22Rv1 (cell line): ENCODE results near the gene KIF27.
"Not testable (repeated sequence)": the region's sequence is repeated elsewhere in the genome, so short reads cannot be mapped to it uniquely, and the experiment has no call there.

Experiments used
- H3K27ac ChIP-seq: fragments of 450-650 bp; 2 replicates; pipeline ENCODE4 v1.5.1; 2017
- ZFX ChIP-seq: fragments of 450-650 bp; IDR thresholded peaks from 2 replicates; pipeline ENCODE4 v1.6.1; 2017; ENCODE audit warnings: antibody characterized with exemption, borderline replicate concordance
- TF ChIP-seq, protein P1 (sequence below): fragments of 450-650 bp; IDR thresholded peaks from 2 replicates; pipeline ENCODE4 v1.5.1; 2017; ENCODE audit warnings: mild to moderate bottlenecking

The KIF27 gene

DNA sequence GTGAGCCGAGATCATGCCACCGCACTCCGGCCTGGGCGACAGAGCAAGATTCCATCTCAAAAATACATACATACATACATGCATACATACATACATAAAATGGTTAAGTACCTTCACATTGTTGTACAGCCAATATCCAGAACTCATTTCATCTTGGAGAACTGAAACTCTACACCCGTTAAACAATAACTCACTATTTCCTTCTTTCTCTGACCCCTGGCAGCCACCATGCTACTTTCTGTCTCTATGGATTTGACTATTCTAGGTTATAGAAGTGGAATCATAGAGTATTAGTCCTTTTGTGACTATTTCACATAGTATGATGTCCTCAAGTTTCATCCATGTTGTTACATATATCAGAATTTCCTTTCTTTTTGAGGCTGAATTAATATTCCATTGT is 9.6 kb upstream of the KIF27 start:
- no peak for TF ChIP-seq ZFX
- TF ChIP-seq, protein P1, sequence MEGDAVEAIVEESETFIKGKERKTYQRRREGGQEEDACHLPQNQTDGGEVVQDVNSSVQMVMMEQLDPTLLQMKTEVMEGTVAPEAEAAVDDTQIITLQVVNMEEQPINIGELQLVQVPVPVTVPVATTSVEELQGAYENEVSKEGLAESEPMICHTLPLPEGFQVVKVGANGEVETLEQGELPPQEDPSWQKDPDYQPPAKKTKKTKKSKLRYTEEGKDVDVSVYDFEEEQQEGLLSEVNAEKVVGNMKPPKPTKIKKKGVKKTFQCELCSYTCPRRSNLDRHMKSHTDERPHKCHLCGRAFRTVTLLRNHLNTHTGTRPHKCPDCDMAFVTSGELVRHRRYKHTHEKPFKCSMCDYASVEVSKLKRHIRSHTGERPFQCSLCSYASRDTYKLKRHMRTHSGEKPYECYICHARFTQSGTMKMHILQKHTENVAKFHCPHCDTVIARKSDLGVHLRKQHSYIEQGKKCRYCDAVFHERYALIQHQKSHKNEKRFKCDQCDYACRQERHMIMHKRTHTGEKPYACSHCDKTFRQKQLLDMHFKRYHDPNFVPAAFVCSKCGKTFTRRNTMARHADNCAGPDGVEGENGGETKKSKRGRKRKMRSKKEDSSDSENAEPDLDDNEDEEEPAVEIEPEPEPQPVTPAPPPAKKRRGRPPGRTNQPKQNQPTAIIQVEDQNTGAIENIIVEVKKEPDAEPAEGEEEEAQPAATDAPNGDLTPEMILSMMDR = no peak

DNA sequence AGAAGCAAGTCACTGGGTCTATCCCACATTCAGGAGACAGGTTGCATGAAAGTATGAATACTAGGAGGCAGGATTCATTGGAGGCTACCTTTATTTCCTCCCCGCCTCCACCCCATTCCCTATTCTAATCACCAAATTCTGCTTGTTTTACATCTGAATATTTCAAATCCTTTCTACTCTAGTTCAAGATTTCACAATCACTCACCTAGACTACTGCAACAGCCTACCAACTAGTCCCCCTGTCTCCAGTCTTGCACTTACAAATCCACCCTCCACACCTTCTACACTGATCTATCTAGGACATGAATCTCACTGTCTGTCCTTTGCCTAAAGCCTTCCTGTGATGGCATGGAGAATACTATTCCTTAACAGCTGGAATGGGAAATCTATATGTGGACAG is 6.4 kb upstream of the KIF27 start:
- H3K27ac ChIP-seq = no peak overlapping the region
- TF ChIP-seq, protein P1 = no peak
- TF ChIP-seq ZFX = no peak

More for the DNA sequence above, 9.6 kb upstream of the KIF27 start:
- H3K27ac ChIP-seq = no peak overlapping the region

DNA sequence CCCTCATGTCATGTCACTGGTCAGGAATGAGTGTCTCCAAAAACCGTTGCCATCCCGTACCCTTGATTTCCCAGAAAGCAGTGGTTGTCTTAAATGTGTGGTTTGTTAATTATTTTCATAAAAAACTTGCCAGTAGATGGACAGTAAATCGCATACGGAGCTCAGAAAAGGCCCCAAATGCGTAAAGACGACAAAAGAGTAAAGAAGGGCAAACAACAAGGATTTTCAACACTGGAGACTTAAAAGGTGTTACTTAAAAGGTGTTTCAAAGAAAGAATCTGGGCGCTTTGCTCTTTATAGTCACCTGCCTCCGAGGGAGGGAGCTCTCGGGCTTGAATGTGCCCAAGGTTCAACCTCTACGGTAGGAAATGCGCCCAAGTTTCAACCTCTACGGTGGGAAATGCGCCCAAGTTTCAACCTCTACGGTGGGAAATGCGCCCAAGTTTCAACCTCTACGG is 734 bp downstream of the KIF27 start:
- no peak for TF ChIP-seq ZFX
- TF ChIP-seq, protein P1 = peak; percentile 71; the same call in 1 of the 2 replicates

DNA sequence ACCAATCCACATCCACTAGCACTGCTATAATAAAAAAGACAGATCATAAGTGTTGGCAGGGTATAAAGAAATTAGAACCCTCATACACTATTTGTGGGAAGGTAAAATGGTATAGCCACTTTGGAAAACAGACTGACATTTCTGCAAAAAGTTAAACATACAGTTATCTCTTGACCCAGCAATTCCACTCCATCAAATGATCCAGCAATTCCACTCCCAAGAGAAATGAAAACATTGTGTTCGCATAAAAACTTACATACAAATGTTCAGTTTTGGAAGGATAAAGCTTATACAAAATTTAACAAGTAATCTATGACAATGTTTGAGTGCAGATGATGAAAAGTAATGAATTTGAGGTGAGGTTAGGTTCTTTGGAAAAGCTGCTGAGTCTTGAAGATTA is 2.1 kb downstream of the KIF27 start:
- H3K27ac ChIP-seq = no peak overlapping the region
- TF ChIP-seq ZFX = no peak
- TF ChIP-seq, protein P1 = no peak

More for the DNA sequence above, 734 bp downstream of the KIF27 start:
- peak overlapping the region; percentile 76 for H3K27ac ChIP-seq

DNA sequence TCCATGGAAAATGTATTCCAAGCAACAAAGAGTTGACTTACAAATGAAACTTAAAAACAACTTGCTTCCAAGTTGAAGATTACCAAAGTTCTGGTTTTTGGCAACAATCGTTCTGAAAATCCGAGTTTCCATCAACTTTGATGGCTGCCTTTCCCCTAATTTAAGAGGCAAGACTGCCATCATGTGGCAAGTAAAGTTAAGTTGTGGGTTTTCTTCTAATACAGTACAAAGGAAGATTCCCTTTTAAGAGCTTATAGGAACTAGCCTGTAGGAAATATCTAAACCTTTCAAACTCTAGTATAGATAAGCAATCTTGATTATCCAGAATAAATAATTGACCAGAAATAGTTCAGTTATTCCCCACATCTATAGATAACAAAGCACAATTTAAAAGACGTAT is 9.0 kb downstream of the KIF27 start:
- not testable (repeated sequence) for H3K27ac ChIP-seq
- TF ChIP-seq, protein P1 = peak; percentile 52

DNA sequence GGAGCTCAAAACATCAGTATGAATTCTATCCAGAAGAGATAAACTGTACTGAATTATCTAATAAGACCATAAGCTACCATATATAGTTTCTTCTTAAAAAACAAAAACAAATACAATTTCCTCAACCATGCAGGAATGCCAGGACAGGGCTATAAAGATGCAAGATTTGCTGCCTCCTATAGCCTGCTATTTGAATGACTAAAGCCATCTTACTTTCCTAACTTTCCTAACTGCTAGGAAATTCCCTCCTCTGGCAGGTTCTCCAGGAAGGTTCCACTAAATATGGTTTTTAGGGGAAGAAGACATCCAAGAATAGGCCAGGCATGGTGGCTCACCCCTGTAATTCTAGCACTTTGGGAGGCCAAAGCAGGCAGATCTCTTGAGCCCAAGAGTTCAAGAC is 15.1 kb downstream of the KIF27 start:
- TF ChIP-seq, protein P1 = no peak
- no peak for TF ChIP-seq ZFX
- H3K27ac ChIP-seq = no peak overlapping the region

DNA sequence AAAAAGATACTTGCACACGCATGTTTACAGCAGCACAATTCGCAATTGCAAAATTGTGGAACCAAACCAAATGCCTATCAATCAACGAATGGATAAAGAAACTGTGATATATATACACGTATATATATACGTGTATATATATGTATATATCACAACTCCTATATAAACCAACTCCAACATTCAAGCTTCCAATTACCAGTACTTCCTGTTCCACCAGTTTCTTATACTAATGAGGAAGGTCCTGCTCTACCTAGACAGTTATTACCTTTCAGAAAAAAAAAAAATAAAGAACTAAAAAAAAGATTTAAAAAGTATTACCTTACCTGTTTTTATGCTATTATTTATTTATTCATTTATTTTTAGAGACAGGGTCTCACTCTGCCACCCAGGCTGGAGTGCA is 20.6 kb downstream of the KIF27 start:
- not testable (repeated sequence) for H3K27ac ChIP-seq

DNA sequence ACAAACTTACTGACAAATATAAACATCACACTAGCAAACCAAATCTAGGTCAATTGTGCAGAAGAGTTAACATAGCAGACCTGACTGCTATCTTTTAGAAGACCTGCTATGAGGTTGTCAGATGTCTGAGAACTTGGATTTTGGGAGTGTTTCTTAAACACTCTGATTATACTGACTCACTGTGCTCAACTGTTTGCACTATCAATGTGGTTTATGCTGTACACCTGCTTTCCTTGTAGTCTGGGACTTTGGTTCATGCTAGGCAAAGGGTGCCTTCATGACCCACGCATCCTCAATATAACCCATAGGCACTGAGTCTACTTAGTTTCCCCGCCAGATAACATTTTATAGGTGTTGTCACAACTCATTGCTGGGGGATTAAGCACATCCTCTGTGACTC is 26.9 kb downstream of the KIF27 start:
- not testable (repeated sequence) for H3K27ac ChIP-seq

DNA sequence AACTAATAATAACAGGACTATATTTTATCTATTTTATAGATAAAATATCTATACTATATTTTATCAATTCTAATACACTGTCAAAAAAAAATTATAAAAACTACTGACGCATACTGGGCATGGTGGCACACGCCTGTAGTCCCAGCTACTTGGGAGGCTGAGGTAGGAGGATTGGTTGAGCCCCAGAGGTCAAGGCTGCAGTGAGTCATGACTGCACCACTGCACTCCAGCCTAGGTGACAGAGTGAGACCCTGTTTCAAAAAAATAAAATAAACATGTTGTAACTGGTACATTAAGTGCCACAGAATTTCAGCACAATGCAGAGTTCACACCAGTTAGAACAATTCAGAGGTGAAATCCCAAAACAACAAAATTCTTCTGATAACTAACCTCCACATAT is 34.7 kb downstream of the KIF27 start:
- not testable (repeated sequence) for H3K27ac ChIP-seq

DNA sequence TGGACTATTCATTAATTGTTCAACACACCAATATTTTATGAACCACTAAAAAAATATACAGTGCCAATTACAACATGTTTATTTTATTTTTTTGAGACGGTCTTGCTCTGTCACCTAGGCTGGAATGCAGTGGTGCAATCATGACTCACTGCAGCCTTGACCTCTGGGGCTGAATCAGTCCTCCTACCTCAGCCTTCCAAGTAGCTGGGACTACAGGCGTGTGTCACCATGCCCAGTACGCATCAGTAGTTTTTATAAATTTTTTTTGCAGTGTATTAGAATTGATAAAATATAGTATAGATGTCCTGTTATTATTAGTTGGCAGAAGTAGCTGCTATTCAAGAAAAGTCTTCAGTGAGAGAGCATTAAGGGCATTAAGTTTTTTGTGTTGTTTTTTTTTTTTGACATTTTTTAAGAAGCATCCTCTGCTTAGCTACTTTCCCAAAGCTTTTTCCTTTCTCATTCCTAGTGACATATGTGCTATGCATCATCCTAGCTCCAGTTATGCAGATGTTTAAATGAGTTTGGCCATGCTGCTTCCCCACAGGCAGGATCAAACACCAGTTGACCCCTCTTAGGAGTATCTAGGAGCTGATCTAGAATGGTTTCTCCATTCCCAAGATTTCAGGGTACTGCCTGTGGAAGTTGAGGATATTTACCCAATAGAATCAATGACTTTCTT is 35.5 kb downstream of the KIF27 start:
- H3K27ac ChIP-seq = not testable (repeated sequence)

DNA sequence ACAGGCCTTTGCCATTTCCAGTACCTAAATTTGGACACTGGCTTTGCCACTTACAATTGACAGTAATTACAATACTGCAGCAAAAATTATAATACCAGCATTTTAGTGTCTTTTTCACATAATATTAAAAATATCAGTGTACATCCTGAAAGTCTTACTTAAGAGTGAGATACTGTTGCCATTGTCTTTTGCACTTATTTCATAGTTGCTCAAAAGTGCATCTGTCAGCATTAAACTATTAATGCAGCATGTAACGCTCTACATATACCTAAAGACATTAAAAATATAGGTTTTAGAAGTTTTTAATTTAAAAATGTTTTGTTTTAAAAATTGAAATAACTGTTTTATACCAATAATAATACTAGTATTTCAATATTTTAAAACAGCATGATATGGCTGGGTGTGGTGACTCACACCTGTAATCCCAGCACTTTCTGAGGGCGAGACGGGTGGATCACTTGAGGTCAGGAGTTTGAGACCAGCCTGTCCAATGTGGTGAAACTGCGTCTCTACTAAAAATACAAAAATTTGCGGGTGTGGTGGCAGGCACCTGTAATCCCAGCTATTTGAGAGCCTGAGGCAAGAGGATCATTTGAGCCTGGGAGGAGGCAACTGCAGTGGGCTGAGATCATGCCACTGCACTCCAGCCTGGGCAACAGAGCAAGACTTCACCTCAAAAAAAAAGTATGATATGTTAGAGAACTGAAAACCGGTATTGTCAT is 39.4 kb downstream of the KIF27 start:
- H3K27ac ChIP-seq = not testable (repeated sequence)

DNA sequence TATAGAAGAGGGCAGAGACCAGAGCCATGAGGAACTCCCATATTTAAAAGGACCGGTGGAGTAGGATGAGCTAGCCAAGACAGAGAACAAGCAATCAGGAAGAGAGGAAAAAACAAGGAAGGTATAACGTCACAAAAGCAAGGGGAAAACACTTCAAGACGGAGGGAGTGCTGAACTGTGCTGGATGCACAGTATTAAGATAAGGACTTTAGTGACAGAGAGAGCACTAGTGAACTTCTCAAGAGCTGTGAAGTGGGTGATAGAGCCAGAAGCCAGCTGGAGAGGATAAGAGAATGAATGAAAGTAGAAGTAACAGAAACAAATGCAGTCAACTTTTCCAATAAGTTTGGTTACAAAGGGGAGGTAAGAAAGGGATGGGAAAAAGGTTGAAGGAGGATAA is 45.7 kb downstream of the KIF27 start:
- not testable (repeated sequence) for H3K27ac ChIP-seq

DNA sequence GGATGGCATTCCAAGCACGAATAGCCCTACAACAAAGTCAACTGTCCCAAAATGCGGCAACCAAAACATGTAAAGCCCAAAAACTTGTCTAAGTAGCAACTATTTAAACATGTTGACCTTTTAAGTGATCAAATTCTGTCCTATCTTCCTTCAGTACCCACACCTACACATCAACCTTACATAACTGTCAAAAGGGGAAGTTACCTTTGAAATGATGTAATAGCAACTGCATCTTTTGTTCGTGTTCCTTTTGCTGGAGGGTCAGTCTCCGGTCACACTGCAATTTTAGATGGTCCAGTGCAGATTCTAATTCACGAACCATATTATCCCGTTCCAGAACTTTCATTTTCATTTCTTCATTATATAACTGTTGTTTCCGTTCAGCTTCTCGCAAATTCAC is 71.3 kb downstream of the KIF27 start:
- not testable (repeated sequence) for H3K27ac ChIP-seq
